GM23248 (cell line): ENCODE results near the gene PPFIBP1.

Experiments used
- EZH2 ChIP-seq: fragments of 200-600 bp; sonication (generic); IDR thresholded peaks from 2 replicates; pipeline ENCODE4 v1.6.1; 2018; ENCODE audit warnings: antibody characterized with exemption, mild to moderate bottlenecking; ENCODE audit not compliant: insufficient read depth, poor library complexity, severe bottlenecking
- EZH2phosphoT487 ChIP-seq: fragments of 200-600 bp; sonication (generic); IDR thresholded peaks from 2 replicates; pipeline ENCODE4 v1.6.1; 2018; ENCODE audit warnings: antibody characterized with exemption, moderate library complexity, mild to moderate bottlenecking, low read depth; ENCODE audit not compliant: insufficient read depth

GRCh38 chr12:27644158-27644845, 120.3 kb downstream of the PPFIBP1 start:
- no peak for TF ChIP-seq EZH2phosphoT487
- TF ChIP-seq EZH2, result no peak
